ENCODE data around the gene CEMP1. TPM values are rescaled to one million over a fixed set of nuclear protein-coding genes. Genes with fewer than 3 reads are reported as not detected.

The CEMP1 gene
- total RNA-seq, 1 experiment from 2014 or later = 0.84 TPM

- no peak for DNase-seq (ENCODE audit: low spot score)
These were observed 44.3 kb downstream of the CEMP1 start for GRCh38 chr16:2486645-2487516.

- no peak for DNase-seq (ENCODE audit: low spot score)
These were observed 45.2 kb downstream of the CEMP1 start for GRCh38 chr16:2485811-2486507.

GRCh38 chr16:2484898-2485508 is 46.2 kb downstream of the CEMP1 start:
- DNase-seq (ENCODE audit: low spot score) = no peak

DNA sequence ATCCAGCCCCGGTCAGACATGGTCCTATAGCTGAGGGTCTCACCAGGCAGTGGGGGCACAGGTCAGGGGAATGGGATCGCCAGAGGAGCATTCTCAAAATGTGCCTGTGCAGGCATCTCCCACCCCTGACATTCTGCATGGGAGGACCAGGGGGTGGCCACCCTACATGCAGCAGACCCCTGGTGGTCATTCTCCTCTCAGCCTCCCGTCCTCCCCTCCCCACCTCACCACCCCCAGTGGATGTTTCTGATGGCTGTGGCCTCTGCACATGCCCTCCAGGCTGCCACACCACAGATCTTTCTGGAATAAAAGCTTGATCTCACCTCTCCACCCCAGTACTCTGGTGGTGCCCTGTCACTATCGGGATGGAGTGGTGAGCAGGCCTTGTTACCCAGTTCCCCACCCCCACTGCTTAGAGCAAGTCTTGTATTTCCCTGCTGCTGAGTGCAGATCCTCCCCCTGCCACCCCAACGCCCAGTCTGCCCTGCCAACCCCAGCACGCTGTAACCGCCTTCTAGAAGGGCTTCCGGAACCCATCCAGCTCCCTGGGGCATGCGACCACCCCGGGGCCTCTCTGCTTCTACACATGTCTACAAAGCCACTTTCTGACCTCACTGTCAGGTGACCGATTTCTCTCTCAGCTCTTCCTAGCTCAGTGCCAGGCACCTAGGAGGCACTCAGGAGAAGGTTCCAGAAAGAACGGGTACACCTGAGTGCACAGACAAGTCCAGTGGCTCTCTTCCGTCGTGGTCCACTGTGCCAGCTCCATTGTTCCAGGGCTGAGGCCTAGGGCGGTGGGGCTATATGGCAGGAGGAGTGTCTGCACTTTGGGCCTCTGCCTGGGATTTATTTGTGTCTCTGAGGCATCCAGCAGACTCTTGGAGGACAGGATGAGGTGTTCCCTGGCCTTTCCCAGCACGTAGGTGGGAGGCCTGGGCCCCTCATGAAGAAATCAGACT is 47.0 kb downstream of the CEMP1 start:
- DNase-seq (ENCODE audit: low spot score) = no peak

- no peak for DNase-seq (ENCODE audit: low spot score)
These were observed 48.3 kb downstream of the CEMP1 start for GRCh38 chr16:2482708-2483534.

DNA sequence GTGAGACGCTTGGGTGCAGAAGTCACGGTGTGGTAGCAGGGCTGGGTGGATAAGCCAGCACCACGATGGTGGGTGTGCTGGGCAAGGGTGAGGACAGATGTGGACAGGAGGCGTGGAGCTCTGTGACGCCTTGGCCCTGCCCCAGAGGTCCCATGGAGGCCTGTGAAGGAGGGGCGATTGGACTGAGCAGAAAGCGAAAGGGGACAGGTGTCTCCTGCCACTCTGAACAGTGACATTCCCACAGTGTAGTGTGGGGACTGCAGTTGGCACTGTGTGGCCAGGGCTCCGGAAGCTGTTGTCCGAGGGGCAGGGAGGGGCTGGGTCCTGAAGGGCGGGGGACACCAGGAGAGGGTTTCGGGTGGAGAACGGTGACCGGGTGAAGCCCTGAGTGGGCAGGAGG is 49.0 kb downstream of the CEMP1 start:
- DNase-seq (ENCODE audit: low spot score) = no peak

GRCh38 chr16:2481676-2482075 is 49.5 kb downstream of the CEMP1 start:
- no peak for DNase-seq (ENCODE audit: low spot score)

DNA sequence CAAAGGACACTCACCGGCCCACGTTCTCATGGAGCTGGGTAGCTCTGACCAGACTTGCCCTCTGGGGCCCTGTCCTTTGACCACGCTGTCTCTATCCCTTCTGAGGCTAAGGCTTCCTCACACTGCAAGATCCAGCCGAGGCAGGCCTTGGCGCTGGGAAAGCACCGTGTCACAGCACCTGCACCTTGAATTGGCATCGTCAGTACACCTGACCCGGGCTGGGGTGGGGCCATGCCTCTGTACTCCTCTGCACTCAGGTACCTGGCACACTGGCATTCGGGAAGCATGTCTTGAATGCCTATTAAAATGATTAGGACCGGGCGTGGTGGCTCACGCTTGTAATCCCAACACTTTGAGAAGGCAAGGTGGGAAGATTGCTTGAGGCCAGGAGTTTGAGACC is 50.3 kb downstream of the CEMP1 start:
- no peak for DNase-seq (ENCODE audit: low spot score)

Small RNA genes lying within 50 kb of the gene (small RNA-seq; reads per million reads assigned to genes)
- not detected for gene AC093525.1
- gene MIR3178 = not detected

Other genes with a start within 250 kb of the CEMP1 start
- gene ABCA3, start 190.7 kb downstream of the CEMP1 start, total RNA-seq (2014; rRNA removed; shearing (Covaris generic)) = under 0.01 and 2.5 TPM in 2 replicates
- 64.9 and 68.1 TPM in 2 replicates for gene CCNF, start 102.0 kb downstream of the CEMP1 start, total RNA-seq (2014; rRNA removed; shearing (Covaris generic))
- 53.8 and 58.0 TPM in 2 replicates for gene TEDC2, start 71.3 kb downstream of the CEMP1 start, total RNA-seq (2014; rRNA removed; shearing (Covaris generic))
- gene NTN3, start 60.1 kb downstream of the CEMP1 start, total RNA-seq (2014; rRNA removed; shearing (Covaris generic)) = not detected in 2 replicates
- 16.5 and 16.6 TPM in 2 replicates for gene TBC1D24, start 56.3 kb downstream of the CEMP1 start, total RNA-seq (2014; rRNA removed; shearing (Covaris generic))
- 99.9 and 117 TPM in 2 replicates for gene ATP6V0C, start 17.5 kb downstream of the CEMP1 start, total RNA-seq (2014; rRNA removed; shearing (Covaris generic))
- 112 and 114 TPM in 2 replicates for gene AMDHD2, start 11.0 kb downstream of the CEMP1 start, total RNA-seq (2014; rRNA removed; shearing (Covaris generic))
- gene PDPK1, start 6.6 kb upstream of the CEMP1 start, total RNA-seq (2014; rRNA removed; shearing (Covaris generic)) = 21.2 and 23.7 TPM in 2 replicates
- 73.1 and 104 TPM in 2 replicates for gene KCTD5, start 151.1 kb upstream of the CEMP1 start, total RNA-seq (2014; rRNA removed; shearing (Covaris generic))
- gene PRSS27, start 188.8 kb upstream of the CEMP1 start, total RNA-seq (2014; rRNA removed; shearing (Covaris generic)) = 0.23 and 2.6 TPM in 2 replicates
- gene SRRM2, start 221.2 kb upstream of the CEMP1 start, total RNA-seq (2014; rRNA removed; shearing (Covaris generic)) = 132 and 138 TPM in 2 replicates
- 387 and 398 TPM in 2 replicates for gene ELOB, start 245.9 kb upstream of the CEMP1 start, total RNA-seq (2014; rRNA removed; shearing (Covaris generic))